ENCODE measurements around the gene RSRC1.

GRCh38 chr3:158121295-158121694, 11.4 kb downstream of the RSRC1 start:
- TF ChIP-seq, protein P1, sequence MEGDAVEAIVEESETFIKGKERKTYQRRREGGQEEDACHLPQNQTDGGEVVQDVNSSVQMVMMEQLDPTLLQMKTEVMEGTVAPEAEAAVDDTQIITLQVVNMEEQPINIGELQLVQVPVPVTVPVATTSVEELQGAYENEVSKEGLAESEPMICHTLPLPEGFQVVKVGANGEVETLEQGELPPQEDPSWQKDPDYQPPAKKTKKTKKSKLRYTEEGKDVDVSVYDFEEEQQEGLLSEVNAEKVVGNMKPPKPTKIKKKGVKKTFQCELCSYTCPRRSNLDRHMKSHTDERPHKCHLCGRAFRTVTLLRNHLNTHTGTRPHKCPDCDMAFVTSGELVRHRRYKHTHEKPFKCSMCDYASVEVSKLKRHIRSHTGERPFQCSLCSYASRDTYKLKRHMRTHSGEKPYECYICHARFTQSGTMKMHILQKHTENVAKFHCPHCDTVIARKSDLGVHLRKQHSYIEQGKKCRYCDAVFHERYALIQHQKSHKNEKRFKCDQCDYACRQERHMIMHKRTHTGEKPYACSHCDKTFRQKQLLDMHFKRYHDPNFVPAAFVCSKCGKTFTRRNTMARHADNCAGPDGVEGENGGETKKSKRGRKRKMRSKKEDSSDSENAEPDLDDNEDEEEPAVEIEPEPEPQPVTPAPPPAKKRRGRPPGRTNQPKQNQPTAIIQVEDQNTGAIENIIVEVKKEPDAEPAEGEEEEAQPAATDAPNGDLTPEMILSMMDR (optimal IDR thresholded peaks at IDR 0.05 in 1 of 3, IDR thresholded peaks at IDR 0.05 in 1 of 3, conservative IDR thresholded peaks at IDR 0.05 in 1 of 3; ENCODE audit: extremely low read depth in 1 of 3, insufficient read depth in 2 of 3, low read length in 3 of 3), result no peak
- no peak for TF ChIP-seq EZH2 (IDR thresholded peaks at IDR 0.05; ENCODE audit: low read length)

Data from keratinocyte (primary cell).